Ishikawa (cell line): Measurements from ENCODE around the gene UQCC5.

Experiments
- CEBPB ChIP-seq: IDR thresholded peaks from 2 replicates; pipeline ENCODE4 v1.6.1; 2012
- CREB1 ChIP-seq: IDR thresholded peaks from 2 replicates; pipeline ENCODE4 v1.6.1; 2012; ENCODE audit warnings: low read depth
- EGR1 ChIP-seq: IDR thresholded peaks from 2 replicates; pipeline ENCODE4 v1.6.1; 2012
- EP300 ChIP-seq: IDR thresholded peaks from 2 replicates; pipeline ENCODE4 v1.6.1; 2012; ENCODE audit warnings: borderline replicate concordance
- FOXM1 ChIP-seq: IDR thresholded peaks from 2 replicates; pipeline ENCODE4 v1.6.1; 2012; ENCODE audit warnings: low read depth, borderline replicate concordance
- NFIC ChIP-seq: IDR thresholded peaks from 2 replicates; pipeline ENCODE4 v1.6.1; 2012
- RAD21 ChIP-seq: IDR thresholded peaks from 2 replicates; pipeline ENCODE4 v1.6.1; 2012; ENCODE audit warnings: low read depth
- TAF1 ChIP-seq: IDR thresholded peaks from 2 replicates; pipeline ENCODE4 v1.6.1; 2012; ENCODE audit warnings: low read depth, mild to moderate bottlenecking
- TCF12 ChIP-seq: IDR thresholded peaks from 2 replicates; pipeline ENCODE4 v1.6.1; 2012; ENCODE audit warnings: low read depth
- TEAD4 ChIP-seq: IDR thresholded peaks from 2 replicates; pipeline ENCODE4 v1.6.1; 2012
- YY1 ChIP-seq: IDR thresholded peaks from 2 replicates; pipeline ENCODE4 v1.6.1; 2012; ENCODE audit warnings: low read depth
- ZBTB7A ChIP-seq: IDR thresholded peaks from 2 replicates; pipeline ENCODE4 v1.6.1; 2012; ENCODE audit warnings: low read depth
- TF ChIP-seq, protein P1 (sequence below): IDR thresholded peaks from 2 replicates; pipeline ENCODE4 v1.6.1; 2012
- TF ChIP-seq, protein P2 (sequence below): IDR thresholded peaks from 2 replicates; pipeline ENCODE4 v1.6.1; 2012; ENCODE audit warnings: low read depth, mild to moderate bottlenecking
- TF ChIP-seq, protein P3 (sequence below): IDR thresholded peaks from 2 replicates; pipeline ENCODE4 v1.6.1; 2012

Gene UQCC5

DNA sequence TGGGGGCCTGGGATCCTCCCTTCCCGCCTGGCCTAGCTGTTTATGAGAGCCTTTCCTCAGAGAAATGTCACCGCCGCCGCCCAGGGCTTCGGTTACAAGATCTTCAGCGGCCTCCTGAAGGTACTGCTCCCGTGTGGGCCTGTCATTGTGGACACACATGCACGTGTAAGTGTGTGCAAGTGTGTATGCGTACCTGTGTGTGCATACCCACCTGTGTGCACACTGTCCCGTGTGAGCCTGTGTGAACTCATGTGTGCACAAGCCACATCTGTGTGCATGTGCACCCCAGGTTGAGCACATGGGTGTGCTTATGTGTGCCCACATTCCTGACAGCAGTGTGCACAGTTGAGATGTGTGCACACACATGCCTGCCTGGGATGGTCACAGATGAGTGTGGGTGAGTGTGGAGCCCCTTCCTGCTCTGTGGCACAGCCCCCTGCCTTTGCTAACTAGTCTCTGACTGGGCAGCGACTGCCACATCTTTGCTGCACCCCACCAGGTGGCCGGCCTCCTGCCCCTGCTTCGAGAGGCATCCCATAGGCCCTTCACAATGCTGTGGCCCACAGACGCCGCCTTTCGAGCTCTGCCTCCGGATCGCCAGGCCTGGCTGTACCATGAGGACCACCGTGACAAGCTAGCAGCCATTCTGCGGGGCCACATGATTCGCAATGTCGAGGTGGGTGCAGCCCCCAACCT is 16.8 kb upstream of the UQCC5 start:
- no peak for TF ChIP-seq TAF1
- TF ChIP-seq RAD21, result no peak
- TF ChIP-seq NFIC, result no peak
- no peak for TF ChIP-seq FOXM1
- no peak for TF ChIP-seq YY1
- no peak for TF ChIP-seq EP300
- no peak for TF ChIP-seq CREB1
- TF ChIP-seq, protein P1, sequence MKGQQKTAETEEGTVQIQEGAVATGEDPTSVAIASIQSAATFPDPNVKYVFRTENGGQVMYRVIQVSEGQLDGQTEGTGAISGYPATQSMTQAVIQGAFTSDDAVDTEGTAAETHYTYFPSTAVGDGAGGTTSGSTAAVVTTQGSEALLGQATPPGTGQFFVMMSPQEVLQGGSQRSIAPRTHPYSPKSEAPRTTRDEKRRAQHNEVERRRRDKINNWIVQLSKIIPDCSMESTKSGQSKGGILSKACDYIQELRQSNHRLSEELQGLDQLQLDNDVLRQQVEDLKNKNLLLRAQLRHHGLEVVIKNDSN, result no peak
- no peak for TF ChIP-seq TEAD4
- no peak for TF ChIP-seq CEBPB
- no peak for TF ChIP-seq TCF12
- TF ChIP-seq ZBTB7A, result no peak
- TF ChIP-seq, protein P2, sequence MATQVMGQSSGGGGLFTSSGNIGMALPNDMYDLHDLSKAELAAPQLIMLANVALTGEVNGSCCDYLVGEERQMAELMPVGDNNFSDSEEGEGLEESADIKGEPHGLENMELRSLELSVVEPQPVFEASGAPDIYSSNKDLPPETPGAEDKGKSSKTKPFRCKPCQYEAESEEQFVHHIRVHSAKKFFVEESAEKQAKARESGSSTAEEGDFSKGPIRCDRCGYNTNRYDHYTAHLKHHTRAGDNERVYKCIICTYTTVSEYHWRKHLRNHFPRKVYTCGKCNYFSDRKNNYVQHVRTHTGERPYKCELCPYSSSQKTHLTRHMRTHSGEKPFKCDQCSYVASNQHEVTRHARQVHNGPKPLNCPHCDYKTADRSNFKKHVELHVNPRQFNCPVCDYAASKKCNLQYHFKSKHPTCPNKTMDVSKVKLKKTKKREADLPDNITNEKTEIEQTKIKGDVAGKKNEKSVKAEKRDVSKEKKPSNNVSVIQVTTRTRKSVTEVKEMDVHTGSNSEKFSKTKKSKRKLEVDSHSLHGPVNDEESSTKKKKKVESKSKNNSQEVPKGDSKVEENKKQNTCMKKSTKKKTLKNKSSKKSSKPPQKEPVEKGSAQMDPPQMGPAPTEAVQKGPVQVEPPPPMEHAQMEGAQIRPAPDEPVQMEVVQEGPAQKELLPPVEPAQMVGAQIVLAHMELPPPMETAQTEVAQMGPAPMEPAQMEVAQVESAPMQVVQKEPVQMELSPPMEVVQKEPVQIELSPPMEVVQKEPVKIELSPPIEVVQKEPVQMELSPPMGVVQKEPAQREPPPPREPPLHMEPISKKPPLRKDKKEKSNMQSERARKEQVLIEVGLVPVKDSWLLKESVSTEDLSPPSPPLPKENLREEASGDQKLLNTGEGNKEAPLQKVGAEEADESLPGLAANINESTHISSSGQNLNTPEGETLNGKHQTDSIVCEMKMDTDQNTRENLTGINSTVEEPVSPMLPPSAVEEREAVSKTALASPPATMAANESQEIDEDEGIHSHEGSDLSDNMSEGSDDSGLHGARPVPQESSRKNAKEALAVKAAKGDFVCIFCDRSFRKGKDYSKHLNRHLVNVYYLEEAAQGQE, result no peak
- no peak for TF ChIP-seq EGR1
- TF ChIP-seq, protein P3, sequence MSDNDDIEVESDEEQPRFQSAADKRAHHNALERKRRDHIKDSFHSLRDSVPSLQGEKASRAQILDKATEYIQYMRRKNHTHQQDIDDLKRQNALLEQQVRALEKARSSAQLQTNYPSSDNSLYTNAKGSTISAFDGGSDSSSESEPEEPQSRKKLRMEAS, result no peak

DNA sequence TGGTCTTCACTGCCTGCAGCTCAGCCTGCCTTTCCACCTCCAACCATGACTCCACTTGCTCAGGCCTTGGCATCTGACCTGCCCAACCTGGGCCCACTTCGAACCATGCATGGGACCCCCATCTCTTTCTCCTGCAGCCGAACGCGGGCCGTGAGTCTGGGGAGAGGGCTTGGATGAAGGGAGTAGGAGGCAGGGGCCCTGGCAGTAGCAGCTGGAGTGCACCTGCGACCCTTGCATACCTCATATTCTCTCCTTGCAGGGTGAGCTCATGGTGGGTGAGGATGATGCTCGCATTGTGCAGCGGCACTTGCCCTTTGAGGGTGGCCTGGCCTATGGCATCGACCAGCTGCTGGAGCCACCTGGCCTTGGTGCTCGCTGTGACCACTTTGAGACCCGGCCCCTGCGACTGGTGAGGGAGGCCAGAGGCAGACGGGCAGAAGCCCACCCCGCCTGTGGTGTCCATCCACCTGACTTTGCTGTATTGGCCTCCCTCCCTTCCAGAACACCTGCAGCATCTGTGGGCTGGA is 16.2 kb upstream of the UQCC5 start:
- TF ChIP-seq FOXM1, result no peak
- no peak for TF ChIP-seq CEBPB
- no peak for TF ChIP-seq YY1
- TF ChIP-seq, protein P3, result no peak
- no peak for TF ChIP-seq TAF1
- TF ChIP-seq EGR1, result no peak
- no peak for TF ChIP-seq CREB1
- TF ChIP-seq, protein P2, result no peak
- no peak for TF ChIP-seq RAD21
- TF ChIP-seq TEAD4, result no peak
- TF ChIP-seq ZBTB7A, result no peak
- TF ChIP-seq NFIC, result no peak

DNA sequence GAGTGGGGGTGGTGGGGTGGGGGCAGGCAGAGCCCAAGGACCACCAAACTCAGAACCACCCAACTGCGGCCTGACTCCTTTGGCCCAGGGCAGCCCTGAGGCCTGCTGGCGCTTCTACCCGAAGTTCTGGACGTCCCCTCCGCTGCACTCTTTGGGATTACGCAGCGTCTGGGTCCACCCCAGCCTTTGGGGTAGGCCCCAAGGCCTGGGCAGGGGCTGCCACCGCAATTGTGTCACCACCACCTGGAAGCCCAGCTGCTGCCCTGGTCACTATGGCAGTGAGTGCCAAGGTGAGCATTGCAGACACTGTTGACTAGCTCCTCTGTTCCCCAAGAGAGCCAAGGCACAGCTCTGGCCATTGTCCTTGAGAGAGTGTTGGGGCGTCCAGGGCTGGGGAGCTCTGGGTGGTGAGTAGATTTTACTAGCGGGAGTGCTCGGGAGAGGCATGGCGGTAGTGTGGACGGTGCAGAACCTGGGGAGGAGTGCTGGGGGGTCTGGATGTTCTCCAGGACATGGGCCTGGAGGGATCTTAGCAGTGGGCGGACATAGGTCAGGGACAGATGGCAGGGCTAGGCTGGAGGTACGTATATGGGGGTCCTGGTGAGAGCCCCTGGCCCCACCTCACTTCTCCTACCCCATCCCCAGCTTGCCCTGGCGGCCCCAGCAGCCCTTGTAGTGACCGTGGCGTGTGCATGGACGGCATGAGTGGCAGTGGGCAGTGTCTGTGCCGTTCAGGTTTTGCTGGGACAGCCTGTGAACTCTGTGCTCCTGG is 15.5 kb upstream of the UQCC5 start:
- TF ChIP-seq, protein P3, result no peak
- TF ChIP-seq TAF1 (no peak), CEBPB (no peak), TEAD4 (no peak)
- TF ChIP-seq, protein P2, result no peak

DNA sequence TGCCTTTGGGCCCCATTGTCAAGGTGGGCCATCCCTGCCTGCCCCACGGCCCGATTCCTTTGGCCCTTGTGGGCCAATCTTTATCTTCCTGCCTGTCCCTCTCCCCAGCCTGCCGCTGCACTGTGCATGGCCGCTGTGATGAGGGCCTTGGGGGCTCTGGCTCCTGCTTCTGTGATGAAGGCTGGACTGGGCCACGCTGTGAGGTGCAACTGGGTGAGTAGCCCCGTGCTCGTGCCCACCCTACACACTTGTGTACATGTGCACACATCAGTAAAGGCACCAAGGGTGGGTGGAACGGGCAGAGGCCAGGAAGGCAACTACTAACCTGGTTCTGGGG is 14.9 kb upstream of the UQCC5 start:
- no peak for TF ChIP-seq EGR1
- no peak for TF ChIP-seq EP300
- TF ChIP-seq TCF12, result no peak
- TF ChIP-seq, protein P3, result no peak
- no peak for TF ChIP-seq NFIC
- no peak for TF ChIP-seq TAF1
- TF ChIP-seq, protein P2, result no peak
- no peak for TF ChIP-seq CEBPB
- TF ChIP-seq FOXM1, result no peak
